ENCODE data around the gene MIS12. TPM values are rescaled to one million over a fixed set of nuclear protein-coding genes. Genes with fewer than 3 reads are reported as not detected.

Gene MIS12
- total and polyA plus RNA-seq, 2 of the 8 experiments (the other 6 are each of a cell fraction or from before 2014, with no cell fraction given): 9.5 to 25.6 TPM

DNA sequence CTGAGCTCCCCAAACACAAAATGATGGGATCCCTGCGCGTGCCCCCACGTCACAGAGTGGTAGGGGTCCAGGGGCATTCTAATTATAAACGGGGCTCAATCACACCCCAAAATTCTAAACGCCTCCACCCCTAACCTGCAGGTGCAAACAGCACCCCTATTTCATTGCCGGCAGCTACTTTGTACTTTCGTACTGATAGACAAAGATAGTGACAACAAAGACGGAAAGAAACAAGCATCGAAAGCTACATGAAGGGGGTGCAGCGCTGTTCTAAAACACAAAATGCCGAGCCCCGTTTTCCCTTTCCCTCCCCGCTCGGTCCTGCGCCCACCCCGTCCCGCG lies 13.9 kb downstream of the MIS12 start (continued):
- TF ChIP-seq RNF2 (IDR thresholded peaks at IDR 0.05; ENCODE audit: borderline replicate concordance, low read depth, low read length, missing control alignments, poor library complexity, severe bottlenecking) (no peak), POU5F1 (IDR thresholded peaks at IDR 0.05; ENCODE audit: low read depth, low read length) (no peak), SIX5 (IDR thresholded peaks at IDR 0.05; ENCODE audit: low read depth, low read length) (no peak), FOSL1 (IDR thresholded peaks at IDR 0.05; ENCODE audit: insufficient read depth, low read depth, low read length) (no peak), SAP30 (IDR thresholded peaks at IDR 0.05; ENCODE audit: insufficient read depth, insufficient replicate concordance, low read length) (no peak), HDAC6 (IDR thresholded peaks at IDR 0.05; ENCODE audit: low read depth, low read length) (no peak), KDM5A (IDR thresholded peaks at IDR 0.05; ENCODE audit: low read length) (no peak), EZH2 (IDR thresholded peaks at IDR 0.05; ENCODE audit: low read depth, low read length, severe bottlenecking) (peak; percentile 45)
